ENCODE data around the gene MYO1E.

- TF ChIP-seq CTCF (IDR thresholded peaks at IDR 0.05) (no peak), POLR2AphosphoS5 (IDR thresholded peaks at IDR 0.05) (no peak), EP300 (IDR thresholded peaks at IDR 0.05) (no peak)
Measured at GRCh38 chr15:59137566-59137965, 235.1 kb downstream of the MYO1E start.

Measured in gastroesophageal sphincter (tissue), 3 donors.